AG04449 (cell line): ENCODE data around the gene CXADR.
"Not testable (repeated sequence)": the region's sequence is repeated elsewhere in the genome, so short reads cannot be mapped to it uniquely, and the experiment has no call there.

Experiments
- CTCF ChIA-PET: fragments of 350-600 bp; formaldehyde crosslinking; extraction: SDS; loops from one replicate; lab custom pipeline; 2021; ENCODE audit warnings: antibody characterized with exemption; lab: Yijun Ruan, JAX
- POLR2A ChIA-PET: fragments of 400-600, 350-600 bp; formaldehyde crosslinking; extraction: SDS; loops from one replicate; lab custom pipeline; 2020; ENCODE audit warnings: antibody characterized with exemption, inconsistent platforms; lab: Yijun Ruan, JAX
- DNase-seq: peaks from one replicate; pipeline ENCODE4 v3.0.0-alpha.2; 2010; ENCODE audit warnings: low read depth, low spot score
- H3K4me3 ChIP-seq: 2 replicates; pipeline ENCODE4 v1.5.1; 2011; ENCODE audit warnings: low read depth, mild to moderate bottlenecking, control low read depth, low read length
- TF ChIP-seq, protein P1 (sequence below): IDR thresholded peaks from one replicate; pipeline ENCODE4 v1.5.1; 2011; ENCODE audit warnings: mild to moderate bottlenecking, moderate library complexity, low read length, control low read depth, inconsistent platforms; ENCODE audit not compliant: insufficient read depth; ENCODE audit errors: missing control alignments

CXADR gene

DNA sequence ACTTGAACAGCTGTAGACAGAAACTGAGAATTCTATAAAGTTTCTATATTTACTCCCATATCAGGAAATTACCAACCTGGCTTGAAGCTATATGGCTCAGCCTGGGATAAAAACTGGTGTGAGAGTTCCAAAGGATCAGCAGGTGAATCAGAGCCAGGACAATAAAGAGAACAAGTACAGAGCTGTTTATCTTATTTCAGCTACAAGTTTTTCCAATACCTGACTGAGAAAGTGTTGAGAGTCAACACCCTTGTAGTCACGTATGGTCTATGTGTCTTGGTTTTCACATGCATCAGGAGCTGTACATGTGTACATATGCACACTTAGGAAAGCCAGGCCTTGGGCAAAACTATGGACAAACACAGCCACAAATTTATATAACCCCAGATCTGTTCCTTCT lies 40.7 kb upstream of the CXADR start:
- TF ChIP-seq, protein P1, sequence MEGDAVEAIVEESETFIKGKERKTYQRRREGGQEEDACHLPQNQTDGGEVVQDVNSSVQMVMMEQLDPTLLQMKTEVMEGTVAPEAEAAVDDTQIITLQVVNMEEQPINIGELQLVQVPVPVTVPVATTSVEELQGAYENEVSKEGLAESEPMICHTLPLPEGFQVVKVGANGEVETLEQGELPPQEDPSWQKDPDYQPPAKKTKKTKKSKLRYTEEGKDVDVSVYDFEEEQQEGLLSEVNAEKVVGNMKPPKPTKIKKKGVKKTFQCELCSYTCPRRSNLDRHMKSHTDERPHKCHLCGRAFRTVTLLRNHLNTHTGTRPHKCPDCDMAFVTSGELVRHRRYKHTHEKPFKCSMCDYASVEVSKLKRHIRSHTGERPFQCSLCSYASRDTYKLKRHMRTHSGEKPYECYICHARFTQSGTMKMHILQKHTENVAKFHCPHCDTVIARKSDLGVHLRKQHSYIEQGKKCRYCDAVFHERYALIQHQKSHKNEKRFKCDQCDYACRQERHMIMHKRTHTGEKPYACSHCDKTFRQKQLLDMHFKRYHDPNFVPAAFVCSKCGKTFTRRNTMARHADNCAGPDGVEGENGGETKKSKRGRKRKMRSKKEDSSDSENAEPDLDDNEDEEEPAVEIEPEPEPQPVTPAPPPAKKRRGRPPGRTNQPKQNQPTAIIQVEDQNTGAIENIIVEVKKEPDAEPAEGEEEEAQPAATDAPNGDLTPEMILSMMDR = no peak
- ChIA-PET POLR2A (no interaction called here), CTCF (no interaction called here)
- DNase-seq = no peak
- H3K4me3 ChIP-seq = no peak overlapping the region

DNA sequence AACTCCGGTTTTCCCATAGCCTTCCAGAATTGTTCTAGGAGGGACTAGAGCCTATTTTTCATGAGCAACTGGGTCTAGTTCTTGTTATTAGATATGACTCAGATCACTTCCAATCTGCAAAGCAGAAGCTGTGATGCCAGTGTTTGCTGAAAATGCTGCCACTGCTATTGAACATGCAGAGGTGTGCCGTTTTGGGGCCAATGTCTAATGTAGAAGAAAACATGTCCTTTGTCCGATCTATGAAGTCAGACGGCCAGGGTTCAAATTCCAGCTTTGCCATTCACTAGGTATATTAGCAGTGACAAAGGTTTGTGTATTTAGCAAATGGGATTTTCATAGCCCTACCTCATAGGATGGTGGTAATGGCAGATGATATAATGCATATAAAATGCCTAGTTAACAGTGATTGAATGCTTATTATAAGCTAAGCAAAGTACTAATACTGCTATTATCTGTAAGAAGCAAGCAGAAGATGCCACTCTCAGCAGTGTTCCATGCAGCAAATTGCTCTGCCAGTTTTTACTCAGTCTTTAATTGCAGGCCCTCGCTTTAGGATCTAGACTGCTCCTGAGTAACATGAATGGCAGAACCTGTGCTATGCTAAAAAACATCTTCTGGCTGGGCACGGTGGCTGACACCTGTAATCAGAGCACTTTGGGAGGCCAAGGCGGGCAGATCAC lies 40.1 kb upstream of the CXADR start:
- CTCF ChIA-PET = no interaction called here
- POLR2A ChIA-PET = no interaction called here
- TF ChIP-seq, protein P1 = no peak
- DNase-seq = no peak
- no peak overlapping the region for H3K4me3 ChIP-seq

DNA sequence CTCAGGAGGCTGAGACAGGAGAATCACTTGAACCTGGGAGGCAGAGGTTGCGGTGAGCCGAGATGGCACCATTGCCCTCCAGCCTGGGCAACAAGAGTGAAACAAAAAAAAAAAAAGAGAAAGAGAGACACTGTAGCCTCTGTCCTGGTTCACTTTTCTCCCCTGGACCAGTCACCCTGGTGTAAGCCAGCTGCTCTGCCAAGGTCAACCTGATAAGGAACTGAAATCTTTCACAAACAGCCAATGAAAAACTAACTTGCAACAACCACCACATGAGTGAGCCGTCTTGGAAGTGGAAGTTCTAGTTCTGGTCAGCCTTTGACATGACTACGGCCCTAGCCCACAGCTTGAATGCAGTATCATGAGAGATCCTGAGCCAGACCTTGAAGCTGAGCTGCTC lies 36.8 kb upstream of the CXADR start:
- DNase-seq = no peak
- H3K4me3 ChIP-seq = no peak overlapping the region
- TF ChIP-seq, protein P1 = no peak
- ChIA-PET POLR2A (no interaction called here), CTCF (no interaction called here)

DNA sequence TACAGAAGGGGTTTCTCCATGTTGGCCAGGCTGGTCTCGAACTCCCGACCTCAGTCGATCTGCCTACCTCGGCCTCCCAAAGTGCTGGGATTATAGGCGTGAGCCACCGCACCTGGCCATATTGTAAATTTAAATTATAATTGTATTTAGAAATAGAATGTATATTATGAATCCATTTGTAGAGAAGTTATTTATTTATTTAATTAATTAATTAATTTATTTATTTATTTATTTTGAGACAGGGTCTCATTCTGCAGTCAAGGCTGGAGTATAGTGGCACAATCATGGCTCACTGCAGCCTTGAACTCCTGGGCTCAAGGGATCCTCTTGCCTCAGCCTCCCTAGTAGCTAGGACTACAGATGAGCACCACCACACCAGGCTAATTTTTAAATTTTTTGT lies 34.7 kb upstream of the CXADR start:
- CTCF ChIA-PET, POLR2A ChIA-PET, DNase-seq, H3K4me3 ChIP-seq: not testable (repeated sequence)

DNA sequence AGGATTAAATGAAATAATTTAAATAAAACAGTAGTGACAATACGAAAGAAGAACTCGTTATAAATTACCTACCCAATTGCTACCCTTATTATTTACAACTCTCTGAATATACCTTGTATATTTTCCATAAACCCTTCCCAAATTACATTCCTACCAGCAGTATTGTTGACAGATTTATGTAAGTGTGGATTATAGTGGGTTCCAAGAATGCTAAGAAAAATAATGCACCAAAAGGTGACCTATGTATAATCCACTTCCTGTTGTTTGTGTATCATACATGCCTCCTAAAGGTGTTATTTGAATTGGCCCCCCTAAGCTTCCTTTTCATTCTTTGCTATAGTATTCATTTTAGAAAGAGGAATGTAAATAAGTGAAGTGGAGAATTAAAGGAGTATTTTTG lies 33.2 kb upstream of the CXADR start:
- ChIA-PET CTCF (no interaction called here), POLR2A (no interaction called here)
- no peak for DNase-seq

DNA sequence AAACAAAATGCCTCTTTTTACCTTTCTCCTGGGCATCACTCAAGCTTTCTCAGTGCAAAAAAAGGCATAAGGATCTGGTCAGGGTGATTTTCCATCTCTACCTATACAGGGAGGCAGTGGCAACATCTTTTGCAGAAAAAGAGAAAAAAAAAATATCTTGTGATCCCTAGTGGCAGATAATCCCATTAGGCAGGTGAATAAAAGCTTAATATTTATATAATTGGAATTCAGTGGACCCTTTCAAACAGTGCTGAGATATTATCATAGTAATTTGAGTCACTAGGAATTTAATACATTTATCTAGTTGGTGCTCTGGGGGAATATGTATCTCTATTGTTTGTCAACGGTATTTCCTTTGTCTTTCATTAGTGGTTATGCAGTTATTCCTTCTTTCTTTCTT lies 29.9 kb upstream of the CXADR start:
- TF ChIP-seq, protein P1 = no peak
- ChIA-PET CTCF (no interaction called here), POLR2A (no interaction called here)
- no peak overlapping the region for H3K4me3 ChIP-seq
- DNase-seq = no peak

More for the DNA sequence above, 33.2 kb upstream of the CXADR start:
- no peak overlapping the region for H3K4me3 ChIP-seq
- TF ChIP-seq, protein P1 = no peak

DNA sequence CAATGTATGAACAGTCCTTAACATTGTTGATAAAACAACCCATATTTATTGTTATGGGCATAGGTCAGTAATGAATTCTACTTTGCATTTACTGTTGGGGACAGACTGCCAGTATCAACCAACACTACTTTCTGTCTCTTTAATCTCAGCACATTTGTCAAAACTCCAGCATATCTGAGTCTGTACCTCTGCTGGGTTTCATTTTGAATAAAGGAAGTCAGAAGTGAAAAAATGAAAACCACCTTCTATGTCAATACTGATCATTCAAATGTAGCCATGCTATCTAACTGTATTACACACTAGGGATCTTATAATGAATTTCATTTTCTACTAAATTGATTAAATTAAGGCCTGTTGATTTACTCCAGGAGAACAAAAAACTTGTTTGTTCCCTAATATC lies 24.2 kb upstream of the CXADR start:
- DNase-seq = no peak
- no peak overlapping the region for H3K4me3 ChIP-seq
- ChIA-PET CTCF (no interaction called here), POLR2A (no interaction called here)
- TF ChIP-seq, protein P1 = no peak

DNA sequence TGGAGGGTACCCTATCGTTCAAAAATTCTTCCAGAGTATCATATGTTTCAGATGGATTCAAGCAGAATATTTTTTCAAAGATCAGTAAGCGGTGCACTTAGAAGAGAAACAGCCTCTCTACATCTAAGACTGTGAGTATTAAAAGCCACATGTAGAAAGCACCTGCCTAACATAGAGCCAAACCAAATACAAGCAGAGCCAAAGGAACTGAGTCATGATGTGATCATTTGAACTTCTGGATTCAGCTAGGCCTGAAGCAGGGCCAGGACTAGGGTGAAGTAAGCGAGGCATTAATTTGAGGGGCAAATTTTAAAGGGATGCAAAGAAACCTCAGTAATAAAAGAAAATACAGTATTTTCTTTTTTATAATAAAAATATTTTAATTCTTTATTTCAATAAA lies 23.3 kb upstream of the CXADR start:
- DNase-seq, H3K4me3 ChIP-seq, POLR2A ChIA-PET, CTCF ChIA-PET: not testable (repeated sequence)
